ENCODE data around the gene SAC3D1.
"Not testable (repeated sequence)": the region's sequence is repeated elsewhere in the genome, so short reads cannot be mapped to it uniquely, and the experiment has no call there.

SAC3D1 gene

DNA sequence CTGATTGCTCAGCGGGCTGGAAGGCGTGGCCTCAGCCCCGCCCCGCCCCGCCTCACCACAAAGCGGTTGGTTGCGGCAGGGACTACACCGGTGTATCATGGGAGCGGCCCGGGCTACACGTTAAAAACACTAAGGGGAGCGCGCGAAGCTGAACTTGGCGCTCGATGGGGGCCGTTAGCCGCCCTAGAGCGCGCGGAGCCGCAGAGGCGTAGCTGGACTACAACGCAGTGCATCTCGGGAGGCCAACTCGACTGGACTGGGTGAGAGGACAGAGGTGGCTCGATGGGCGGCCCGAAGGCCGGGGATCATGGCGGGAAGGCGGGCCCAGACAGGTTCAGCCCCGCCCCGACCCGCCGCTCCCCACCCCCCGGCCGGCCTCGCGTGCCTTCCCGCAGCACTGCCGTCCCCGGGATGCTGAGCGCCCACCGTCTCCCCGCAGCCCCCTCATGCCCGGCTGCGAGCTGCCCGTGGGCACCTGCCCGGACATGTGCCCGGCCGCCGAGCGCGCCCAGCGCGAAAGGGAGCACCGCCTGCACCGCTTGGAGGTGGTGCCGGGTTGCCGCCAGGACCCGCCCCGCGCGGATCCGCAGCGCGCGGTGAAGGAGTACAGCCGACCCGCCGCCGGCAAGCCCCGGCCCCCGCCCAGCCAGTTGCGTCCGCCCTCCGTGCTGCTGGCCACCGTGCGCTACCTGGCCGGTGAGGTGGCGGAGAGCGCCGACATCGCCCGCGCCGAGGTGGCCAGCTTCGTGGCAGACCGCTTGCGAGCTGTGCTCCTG is at the start of gene SAC3D1:
SAC3D1 (plus strand) TSS at position 364 of the 776 bp plus-strand sequence; CDS start at position 447, 83 bp downstream.
- DNase-seq: peak; percentile 92

DNA sequence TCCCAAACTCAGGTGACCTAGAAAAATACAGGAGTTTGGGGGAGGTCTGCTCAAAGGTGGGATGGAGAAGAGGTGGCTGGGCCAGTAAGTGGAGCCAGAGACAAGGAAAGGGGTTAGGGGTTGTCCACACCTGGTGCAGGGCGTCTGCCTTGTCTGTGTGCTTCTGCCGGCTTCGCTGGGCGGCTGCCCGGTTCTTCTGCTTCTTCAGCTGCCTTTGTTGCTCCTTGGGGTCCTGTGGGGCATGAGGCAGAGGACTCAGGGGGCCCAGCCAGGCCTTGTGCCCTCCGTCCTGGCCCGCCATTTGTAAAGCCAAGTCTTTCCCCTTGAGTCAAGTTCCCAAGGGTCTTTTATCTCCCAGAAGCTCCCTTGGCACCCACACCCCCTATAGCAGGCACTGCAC is 46.7 kb upstream of the SAC3D1 start:
- no peak for DNase-seq

DNA sequence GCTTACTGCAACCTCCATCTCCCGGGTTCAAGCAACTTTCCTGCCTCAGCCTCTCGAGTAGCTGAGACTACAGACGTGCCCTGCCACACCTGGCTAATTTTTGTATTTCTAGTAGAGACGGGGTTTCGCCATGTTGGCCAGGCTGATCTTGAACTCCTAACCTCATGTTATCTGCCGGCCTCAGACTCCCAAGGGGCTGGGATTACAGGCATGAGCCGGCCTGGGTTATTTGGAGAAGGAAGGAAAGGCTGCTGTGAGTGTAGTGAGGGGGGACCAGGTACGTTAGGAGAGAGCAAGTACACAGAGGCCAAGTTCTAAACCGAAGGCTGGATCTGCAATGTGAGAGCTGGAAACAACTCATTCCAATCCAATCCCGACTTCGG is 44.7 kb upstream of the SAC3D1 start:
- no peak for DNase-seq

DNA sequence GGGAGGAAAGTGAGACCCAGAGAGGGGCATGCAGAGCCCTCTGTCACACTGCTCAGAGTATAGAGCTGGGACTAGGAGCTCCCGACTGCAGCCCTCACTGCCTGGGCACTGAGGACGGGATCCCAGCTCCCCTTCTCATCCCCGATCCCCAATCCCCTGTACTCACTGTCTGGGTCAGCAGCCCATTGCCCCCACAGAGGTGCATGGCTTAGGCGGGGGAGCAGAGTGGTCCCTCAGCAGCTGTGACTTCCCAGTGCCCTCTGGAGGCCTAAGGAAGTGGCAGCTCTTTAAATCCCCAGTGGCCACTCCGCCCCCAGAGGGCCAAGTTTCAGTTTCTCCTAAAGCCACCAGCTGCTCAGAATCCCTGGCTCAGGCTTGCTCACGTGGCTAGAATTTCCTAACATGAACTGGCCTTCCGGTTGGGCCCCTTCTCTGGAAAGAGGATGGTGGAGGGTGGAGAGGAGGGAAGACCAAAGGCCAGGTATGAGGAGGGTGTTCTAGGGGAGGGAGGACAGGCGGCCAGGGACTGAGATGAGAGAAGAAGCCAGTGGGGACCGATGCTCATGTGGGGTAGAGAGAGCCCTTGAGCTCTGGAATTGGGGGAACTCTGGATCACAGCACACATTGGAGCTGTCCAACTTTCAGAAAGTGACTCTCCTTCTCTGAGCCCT is 44.2 kb upstream of the SAC3D1 start, which contains the start of gene BATF2:
BATF2 (minus strand) TSS at position 262 of the 671 bp plus-strand sequence; CDS start at position 205, 57 bp downstream.
- DNase-seq: no peak

DNA sequence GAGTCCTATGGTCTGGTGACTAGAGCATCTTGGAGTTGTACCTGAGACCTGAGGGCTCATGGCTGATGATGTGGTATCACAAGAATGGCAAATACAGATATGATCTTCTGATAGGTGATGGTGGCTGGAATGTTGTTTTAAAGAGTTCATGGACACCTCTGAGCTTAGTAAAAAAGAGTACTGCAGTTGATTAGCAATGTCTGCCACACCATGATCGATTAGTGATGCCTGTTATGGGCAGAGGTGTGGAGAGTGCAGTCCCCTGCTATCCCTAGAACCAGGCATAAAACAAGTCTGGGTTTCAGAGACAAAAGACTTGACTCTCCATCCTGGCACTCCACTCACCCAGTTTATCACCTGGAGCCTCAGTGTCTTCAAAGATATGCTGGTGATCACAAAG is 42.9 kb upstream of the SAC3D1 start:
- no peak for DNase-seq

DNA sequence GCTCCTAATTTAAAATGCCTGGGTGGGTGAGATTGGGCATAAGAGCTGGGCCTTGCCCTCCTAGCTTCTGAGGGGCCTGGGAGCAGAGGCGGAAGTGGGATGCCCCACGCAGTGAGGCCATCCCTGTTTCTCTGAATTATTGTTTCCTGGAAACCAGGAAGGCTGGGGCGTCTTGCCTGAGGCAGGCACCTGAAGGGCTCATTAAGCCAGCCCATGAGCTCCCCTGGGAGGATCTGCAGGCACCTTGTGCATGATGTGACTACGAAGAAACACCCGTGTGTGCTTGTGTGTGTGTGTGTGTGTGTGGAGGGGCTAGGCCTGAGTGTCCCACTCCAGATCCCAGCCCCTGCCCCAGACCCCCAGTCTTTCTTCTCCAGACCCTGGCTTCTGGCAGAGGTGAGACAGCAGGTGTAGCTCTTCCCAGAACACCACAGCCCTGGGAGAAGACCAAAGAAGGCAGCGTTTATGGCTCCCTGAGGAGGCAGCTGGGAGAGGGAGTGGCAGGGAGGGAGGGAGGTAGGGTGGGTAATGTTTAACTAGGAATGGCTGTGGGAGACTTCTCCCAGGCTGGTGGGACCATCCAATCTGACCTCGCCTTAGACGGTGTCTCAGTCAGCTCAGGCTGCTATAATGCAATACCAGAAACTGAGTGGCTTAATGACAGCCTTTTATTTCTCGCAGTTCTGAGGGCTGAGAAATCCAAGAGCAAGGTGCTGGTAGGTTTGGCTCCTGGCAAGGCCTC is 42.1 kb upstream of the SAC3D1 start:
- DNase-seq: no peak

DNA sequence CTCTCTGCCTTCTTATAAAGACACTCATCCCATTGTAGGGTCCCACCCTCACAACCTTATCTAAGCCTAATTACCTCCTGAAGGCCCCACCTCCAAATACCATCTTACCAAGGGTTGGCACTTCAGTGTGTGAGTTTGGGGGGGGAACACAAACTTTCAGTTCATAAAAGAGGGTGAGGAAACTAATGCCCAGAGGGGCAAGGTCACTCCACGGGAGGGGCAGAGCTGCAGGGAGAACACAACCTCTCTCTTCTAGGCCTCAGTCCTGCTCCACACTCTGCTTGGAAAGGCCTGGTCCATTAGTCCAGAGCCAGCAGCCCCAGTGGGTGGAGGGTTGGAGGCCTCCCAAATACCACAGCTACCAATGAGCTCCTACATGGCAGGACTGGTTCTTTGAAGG is 41.5 kb upstream of the SAC3D1 start:
- DNase-seq: no peak

DNA sequence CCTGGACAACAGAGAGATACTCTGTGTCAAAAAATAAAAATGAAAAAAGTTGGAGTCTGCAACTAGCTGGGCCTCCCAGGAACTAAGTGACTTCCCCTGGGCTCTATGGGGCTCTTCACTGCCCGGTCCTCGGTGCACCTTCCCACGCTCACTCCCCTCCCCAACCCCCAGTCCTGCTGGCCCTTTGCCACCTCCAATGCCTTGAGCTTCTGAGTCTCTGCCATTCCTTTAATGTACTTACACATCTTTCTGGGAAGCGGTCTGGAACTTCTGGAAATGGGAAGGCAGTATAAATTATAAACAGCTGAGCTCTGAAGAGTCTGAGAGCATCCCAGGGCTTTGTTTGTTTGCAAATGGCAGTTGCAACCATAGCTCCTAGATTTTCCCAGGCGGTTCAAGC is 38.3 kb upstream of the SAC3D1 start:
- DNase-seq: no peak

DNA sequence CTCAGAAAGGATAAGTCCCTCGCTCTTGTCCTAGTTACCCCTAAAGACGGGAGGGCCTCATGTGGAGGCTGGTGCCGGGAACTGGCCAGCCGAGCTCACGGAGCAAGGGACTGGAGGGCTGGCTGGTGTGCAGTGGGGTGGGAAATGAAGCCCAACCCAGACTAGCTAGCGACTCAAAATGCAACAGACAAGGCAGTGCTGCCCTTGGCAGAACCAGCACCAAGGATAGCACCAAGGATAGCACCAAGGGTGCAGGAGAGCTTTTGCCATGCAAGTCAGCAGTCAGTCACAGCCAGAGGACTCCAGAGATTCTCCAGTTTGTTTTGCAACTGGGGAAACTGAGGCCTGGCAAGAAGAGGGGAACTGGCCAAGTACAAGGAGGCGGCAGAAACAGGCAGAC is 37.7 kb upstream of the SAC3D1 start:
- DNase-seq: no peak

DNA sequence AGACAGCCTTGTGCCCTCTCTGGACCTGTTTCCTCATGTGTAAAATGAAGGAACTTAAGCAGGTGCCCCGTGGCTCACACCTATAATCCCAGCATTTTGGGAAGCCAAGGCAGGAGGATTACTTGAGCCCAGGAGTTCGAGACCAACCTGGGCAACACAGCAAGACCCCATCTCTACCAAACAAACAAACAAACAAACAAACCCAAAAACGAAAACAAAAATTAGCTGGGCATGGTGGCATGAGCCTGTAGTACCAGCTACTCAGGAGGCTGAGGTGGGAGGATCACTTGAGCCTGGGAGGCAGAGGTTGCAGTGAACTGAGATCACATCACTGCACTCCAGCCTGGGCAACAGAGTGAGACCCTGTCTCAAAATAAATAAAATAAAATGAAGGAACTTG is 37.0 kb upstream of the SAC3D1 start:
- not testable (repeated sequence) for DNase-seq

DNA sequence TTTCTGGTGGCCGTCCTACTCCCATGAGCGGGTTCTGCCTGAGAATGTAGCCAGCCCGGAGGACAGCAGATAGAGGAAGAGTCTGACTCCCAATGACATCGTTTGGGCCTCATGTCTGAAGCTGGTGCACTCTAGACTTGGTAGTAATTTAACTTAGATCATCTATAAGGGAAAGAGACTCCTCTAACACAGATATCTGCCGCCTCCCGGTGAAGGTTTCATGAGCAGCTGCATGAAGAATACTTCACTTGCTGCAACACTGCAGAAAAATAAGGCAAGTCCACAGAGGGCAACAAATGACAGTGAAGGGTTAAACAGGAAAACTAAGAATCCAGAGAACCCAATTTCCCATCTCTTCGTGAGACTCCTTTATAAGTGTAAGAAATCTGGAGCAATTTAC is 33.0 kb upstream of the SAC3D1 start:
- no peak for DNase-seq

DNA sequence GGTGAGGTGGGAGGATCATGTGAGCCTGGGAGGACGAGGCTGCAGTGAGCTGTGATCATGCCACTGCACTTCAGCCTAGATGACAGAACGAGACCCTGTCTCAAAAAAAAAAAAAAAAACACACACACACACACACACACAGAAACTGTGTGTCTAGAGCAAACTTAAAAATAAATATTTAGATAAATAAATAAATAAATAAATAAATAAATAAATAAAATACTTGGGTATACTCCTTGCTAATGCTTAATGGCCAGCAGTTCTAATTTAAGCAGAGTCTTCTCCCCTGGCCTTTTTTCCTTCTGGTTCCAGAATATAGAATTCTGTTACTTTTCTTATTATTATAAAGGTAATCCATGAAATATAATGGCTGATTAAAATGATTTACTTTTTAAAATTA is 32.1 kb upstream of the SAC3D1 start:
- no peak for DNase-seq

DNA sequence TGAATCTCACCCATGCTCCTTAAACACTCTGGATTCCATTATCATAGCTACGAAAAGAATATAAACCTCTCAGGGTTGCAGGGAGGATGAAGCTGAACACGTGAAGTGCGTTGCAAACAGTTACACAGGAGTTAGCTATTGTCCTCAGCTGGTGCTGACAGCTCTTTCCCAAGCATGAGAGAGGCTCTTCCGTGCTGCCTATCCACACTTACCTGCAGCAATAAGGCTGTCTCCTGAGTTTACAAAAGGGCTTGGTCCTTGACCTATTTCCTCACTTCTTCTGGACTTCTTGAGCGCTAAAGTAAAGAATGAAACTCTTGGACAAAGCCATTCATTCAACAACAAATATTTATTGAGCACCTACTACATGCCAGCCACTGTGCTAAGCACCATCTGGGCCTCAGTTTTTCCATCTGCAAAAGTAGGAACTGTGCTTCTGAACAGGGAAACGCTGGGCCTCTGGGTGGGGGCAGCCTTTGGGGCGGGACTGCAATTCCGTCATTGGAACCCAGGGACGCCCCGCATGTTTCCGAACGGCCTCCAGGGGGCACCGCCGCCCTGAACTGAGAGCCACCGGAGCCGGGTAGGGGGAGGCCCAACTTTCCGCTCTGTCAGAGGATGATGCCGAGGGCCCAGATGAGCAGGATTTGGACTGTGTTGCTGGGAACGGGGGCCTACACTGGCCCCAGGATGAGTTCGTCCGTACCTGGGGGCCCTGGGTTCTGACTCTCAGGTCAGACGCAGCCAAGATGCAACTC is 27.7 kb upstream of the SAC3D1 start:
- DNase-seq: peak; percentile 93

DNA sequence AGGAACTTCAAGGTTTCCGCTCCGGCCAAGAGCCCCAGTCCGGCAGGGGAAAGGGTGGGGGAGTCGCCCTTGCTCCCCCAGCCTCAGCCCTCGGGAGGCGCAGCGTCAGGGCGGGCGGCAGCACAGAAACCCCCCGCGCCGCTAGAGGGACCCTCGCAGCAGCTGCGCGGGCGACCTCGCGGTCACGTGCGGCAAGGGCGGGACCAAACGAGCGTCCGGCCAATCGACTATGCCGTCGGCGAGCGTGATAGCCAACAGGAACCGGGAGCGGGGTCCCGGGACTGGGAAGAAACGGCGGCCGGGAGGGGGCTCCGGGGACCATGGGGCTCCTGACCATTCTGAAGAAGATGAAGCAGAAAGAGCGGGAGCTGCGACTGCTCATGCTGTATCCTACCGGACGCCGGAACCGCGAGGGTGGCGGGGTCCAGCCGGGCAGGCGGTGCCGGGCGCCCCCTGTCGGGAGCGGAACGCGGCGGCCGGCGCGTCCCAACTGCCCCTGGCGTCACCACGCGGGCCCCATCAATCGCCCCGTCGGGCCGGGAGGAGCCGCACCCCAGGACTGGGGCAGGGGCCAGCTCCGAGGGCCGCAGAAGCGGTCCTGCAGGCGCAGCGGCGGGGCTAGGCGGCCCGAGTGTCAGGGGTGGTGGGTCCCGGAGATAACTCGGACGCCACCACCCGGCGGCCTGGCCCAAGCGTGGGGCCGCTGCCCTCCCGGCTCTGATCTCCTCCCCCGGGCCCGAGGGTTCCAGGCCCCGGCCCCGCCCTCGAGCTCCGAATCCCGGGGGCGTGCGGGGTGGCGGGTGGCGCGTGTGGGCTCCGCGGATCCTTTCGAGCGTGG is 26.9 kb upstream of the SAC3D1 start, which contains the start of gene ARL2:
ARL2 (plus strand) TSS at position 273 of the 838 bp plus-strand sequence; CDS start at position 321, 48 bp downstream.
- peak; percentile 90 for DNase-seq

DNA sequence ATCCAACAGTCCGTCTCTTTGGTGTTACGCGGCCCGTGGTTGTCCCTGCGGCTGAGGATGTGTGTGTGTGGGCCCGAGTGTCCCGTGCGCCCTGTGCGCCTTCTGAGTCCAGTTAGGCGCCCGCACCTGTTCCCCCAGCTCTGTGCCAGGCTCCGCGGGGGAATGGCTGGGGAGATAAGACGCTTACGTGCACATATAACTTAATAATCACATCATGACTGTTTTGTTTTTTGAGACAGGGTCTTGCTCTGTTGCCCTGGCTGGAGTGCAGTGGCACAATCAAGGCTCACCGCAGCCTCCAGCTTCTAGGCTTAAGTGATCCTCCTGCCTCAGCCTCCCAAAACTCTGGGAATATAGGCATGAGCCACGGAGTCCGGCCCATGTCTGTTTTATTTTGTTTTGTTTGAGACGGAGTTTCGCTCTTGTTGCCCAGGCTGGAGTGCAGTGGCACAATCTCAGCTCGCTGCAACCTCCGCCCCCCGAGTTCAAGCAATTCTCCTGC is 26.2 kb upstream of the SAC3D1 start:
- DNase-seq: no peak

DNA sequence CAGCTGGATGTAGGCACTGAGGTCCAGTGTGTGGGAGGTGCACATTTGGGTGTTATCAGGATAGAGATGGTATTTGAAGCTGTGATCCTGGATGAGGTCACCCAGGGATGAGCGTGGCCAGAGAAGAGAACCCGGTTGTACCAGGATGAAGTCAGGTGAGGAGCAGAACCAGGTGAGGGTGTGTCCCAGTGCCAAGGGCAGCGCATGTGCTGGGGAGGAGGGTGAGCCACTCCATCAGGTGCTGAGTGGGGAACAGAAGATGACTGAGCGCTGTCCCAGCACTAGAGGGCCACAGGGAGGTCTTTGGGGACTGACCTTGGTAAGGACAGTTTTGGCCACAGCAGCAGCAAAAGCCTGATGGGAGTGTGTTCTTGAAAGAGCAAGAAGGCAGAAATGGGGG is 24.3 kb upstream of the SAC3D1 start:
- no peak for DNase-seq

DNA sequence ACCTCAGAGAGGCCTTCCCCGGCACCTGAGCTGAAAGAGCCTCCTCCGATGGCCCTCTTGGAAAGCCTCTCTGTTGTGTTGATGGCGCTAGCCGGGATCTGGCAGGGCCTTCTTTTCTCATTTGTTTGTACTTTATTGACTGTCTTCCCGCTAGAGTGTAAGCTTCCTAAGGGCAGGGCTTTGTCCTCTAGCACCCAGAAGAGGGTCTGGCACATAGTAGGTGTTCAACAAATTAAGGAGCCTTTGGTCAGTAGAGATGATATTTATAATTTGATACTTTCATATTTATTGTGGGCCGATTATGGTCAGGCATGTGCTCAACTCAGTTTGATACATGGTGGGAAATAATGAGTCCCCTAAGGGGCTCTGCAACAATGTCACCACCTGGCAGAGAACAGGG is 23.1 kb upstream of the SAC3D1 start:
- no peak for DNase-seq

DNA sequence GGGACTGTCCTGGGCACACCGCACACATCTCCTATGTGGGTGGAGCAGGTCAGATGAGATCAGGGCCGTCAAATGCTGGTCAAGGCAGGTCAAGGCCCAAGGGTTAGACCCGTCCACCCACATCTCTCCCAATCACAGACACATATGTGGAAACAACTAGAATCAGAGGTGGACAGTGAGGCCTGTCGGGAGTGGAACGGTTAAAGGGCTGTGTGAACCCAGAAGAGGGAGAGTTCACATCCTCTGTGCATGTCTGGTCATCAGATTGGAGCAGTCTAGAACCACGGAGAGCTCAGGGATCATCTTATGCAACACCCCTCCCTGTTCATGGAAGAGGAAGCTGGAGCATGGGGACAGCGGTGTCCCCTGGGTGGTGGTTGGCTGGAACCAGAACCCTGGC is 21.2 kb upstream of the SAC3D1 start:
- no peak for DNase-seq

DNA sequence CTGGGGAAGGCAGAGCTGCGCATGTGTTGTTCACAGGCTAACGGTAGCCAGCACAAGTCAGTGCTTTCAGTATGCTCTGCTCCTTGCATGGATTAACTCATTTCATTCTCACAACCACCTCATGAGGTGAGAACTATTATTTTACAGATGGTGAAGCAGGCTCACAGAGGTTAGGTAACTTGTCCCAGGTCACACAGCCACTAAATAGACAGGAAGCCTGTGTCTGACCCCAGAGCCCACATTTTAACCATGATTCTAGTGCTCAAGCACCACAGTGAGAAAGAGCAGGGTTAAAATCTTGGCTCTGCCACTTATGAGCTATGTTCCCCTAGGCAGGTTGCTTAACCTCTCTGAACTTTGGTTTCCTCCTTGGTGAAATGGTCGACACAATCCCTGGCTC is 20.0 kb upstream of the SAC3D1 start:
- no peak for DNase-seq

DNA sequence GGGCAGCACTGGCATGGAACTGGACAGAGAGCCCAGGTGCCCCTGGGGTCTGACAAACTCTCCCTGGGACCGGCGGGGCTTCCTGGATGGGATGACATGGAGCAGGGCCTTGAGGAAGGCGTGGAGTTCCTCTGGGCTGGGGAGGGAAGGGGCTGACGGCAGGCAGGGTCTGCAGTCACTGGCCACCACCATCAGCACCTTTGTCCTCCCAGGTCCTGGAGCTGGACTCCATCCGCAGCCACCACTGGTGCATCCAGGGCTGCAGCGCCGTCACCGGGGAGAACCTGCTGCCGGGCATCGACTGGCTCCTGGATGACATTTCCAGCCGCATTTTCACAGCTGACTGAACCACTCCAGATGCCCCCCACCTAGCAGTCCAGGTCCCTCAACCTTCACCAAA is 19.5 kb upstream of the SAC3D1 start:
- no peak for DNase-seq

DNA sequence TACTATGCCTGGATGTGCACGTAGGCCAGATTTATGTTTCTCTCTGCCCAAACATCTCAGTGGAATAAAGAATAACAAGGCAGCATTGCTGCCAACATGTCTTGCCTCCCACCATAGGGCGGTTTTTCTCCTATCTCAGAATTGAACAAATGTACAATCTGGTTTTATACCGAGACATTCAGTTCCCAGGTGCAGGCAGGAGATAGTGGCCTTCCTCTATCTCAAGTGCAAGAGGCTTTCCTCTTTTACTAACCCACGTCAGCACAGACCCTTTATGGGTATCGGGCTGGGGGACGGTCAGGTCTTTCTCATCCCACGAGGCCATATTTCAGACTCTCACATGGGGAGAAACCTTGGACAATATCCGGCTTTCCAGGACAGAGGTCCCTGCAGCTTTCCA is 17.5 kb upstream of the SAC3D1 start:
- DNase-seq: not testable (repeated sequence)

DNA sequence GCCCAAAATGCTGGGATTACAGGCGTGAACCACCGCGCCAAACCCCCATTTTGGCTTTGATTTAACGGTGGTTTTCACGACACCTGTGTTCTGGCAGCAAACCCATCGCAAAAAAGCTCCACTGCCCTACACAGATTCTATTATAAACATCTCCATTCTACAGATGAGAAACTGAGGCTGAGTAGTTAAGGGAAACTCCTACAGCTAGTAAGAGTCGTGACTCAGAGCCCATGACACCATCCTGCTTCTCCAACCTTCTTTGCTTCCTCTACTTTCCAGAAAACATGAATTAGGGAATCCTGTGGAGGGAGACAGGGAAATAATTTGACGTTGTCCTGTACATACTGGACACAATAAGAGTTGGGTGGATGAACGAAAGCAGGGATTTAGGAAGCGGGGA is 14.2 kb upstream of the SAC3D1 start:
- no peak for DNase-seq

Measured in CD4-positive, alpha-beta T cell treated with Interleukin-17A for 1 hour (primary cell).